ENCODE data around the gene SORCS1.

GRCh38 chr10:106980495-106981451 is 183.7 kb downstream of the SORCS1 start:
- TF ChIP-seq POLR2A (IDR thresholded peaks at IDR 0.05): no peak
- TF ChIP-seq, protein P1, sequence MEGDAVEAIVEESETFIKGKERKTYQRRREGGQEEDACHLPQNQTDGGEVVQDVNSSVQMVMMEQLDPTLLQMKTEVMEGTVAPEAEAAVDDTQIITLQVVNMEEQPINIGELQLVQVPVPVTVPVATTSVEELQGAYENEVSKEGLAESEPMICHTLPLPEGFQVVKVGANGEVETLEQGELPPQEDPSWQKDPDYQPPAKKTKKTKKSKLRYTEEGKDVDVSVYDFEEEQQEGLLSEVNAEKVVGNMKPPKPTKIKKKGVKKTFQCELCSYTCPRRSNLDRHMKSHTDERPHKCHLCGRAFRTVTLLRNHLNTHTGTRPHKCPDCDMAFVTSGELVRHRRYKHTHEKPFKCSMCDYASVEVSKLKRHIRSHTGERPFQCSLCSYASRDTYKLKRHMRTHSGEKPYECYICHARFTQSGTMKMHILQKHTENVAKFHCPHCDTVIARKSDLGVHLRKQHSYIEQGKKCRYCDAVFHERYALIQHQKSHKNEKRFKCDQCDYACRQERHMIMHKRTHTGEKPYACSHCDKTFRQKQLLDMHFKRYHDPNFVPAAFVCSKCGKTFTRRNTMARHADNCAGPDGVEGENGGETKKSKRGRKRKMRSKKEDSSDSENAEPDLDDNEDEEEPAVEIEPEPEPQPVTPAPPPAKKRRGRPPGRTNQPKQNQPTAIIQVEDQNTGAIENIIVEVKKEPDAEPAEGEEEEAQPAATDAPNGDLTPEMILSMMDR (IDR thresholded peaks at IDR 0.05): no peak
